Thoracic aorta (tissue), 2 donors: ENCODE measurements around the gene ZNF616. TPM values are rescaled to one million over a fixed set of nuclear protein-coding genes. Genes with fewer than 3 reads are reported as not detected.
A peak's percentile ranks its signal among the peaks of the same experiment; 100 is the strongest.
"Not testable (repeated sequence)": the region's sequence is repeated elsewhere in the genome, so short reads cannot be mapped to it uniquely, and the experiment has no call there.

Experiments used
- ATAC-seq: fragments of 150-250 bp; one replicate; pipeline ENCODE4 v1.8.0; 2017; ENCODE audit warnings: low read depth; ENCODE audit not compliant: insufficient number of reproducible peaks, low FRiP score
- DNase-seq: peaks from one replicate; pipeline ENCODE4 v3.0.0-alpha.2; 2020; ENCODE audit warnings: low spot score
- H3K27ac ChIP-seq, 2 donors: fragments of 200-600 bp; sonication (generic); 1 replicate in 1 of 2; 2 replicates in 1 of 2; pipeline ENCODE4 v1.5.1; 2016; ENCODE audit warnings: mild to moderate bottlenecking in 2 of 2, moderate library complexity in 2 of 2
- H3K27me3 ChIP-seq: fragments of 200-600 bp; sonication (generic); replicated peaks from 2 replicates; pipeline ENCODE4 v1.6.0; 2016; ENCODE audit warnings: mild to moderate bottlenecking; ENCODE audit not compliant: insufficient read depth
- H3K36me3 ChIP-seq: fragments of 200-600 bp; sonication (generic); one replicate; pipeline ENCODE4 v1.5.1; 2016
- H3K4me1 ChIP-seq, 2 donors: fragments of 200-600 bp; sonication (generic); 1 replicate in 1 of 2; 2 replicates in 1 of 2; pipeline versions ENCODE4 v1.5.1 to v1.6.0; 2016; ENCODE audit warnings: low read depth in 2 of 2, mild to moderate bottlenecking in 1 of 2; ENCODE audit not compliant: control insufficient read depth in 1 of 2
- H3K4me3 ChIP-seq: fragments of 200-600 bp; sonication (generic); 2 replicates; pipeline ENCODE4 v1.5.1; 2016; ENCODE audit warnings: mild to moderate bottlenecking
- H3K9me3 ChIP-seq: fragments of 200-600 bp; sonication (generic); 2 replicates; pipeline ENCODE4 v1.5.1; 2016
- total RNA-seq, 2 donors: library from RNA; depleted of rRNA; stranded (reverse); fragments of >200 nt; gene quantifications; one replicate each; pipeline versions ENCODE4 v1.1.0 to v1.2.3, GENCODE V29; 2016
- TF ChIP-seq, protein P1 (sequence below): fragments of 200-600 bp; sonication (generic); IDR thresholded peaks from one replicate; pipeline ENCODE4 v1.5.1; 2019; ENCODE audit warnings: antibody characterized with exemption

Gene ZNF616
- total RNA-seq, 2 donors from 2014 or later, result 2.8 to 6.2 TPM

DNA sequence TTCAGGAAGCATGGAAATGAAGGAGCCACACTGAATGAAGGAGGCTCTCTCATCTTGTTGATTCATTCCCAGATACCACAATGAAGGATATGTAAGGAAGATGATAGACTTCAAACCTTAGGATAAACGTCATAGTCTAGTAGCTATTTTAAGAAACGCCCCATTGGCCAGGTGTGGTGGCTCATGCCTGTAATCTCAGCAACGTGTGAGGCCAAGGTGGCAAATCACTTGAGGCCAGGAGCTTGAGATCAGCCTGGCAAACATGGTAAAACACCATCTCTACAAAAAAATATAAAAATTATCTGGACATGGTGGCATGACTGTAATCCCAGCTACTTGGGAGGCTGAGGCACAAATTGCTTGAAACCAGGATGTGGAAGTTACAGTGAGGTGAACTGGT, 27.1 kb downstream of the ZNF616 start:
- Histone ChIP-seq H3K27ac (no peak overlapping the region), H3K9me3 (peaks cover 99% of the 10 kb centered on the region), H3K4me3 (no peak overlapping the region), H3K27me3 (no peaks in the 10 kb centered on the region), H3K4me1 (no peaks in the 10 kb centered on the region), H3K36me3 (peaks cover 28% of the 10 kb centered on the region)
- ATAC-seq, result no peak
- TF ChIP-seq, protein P1, sequence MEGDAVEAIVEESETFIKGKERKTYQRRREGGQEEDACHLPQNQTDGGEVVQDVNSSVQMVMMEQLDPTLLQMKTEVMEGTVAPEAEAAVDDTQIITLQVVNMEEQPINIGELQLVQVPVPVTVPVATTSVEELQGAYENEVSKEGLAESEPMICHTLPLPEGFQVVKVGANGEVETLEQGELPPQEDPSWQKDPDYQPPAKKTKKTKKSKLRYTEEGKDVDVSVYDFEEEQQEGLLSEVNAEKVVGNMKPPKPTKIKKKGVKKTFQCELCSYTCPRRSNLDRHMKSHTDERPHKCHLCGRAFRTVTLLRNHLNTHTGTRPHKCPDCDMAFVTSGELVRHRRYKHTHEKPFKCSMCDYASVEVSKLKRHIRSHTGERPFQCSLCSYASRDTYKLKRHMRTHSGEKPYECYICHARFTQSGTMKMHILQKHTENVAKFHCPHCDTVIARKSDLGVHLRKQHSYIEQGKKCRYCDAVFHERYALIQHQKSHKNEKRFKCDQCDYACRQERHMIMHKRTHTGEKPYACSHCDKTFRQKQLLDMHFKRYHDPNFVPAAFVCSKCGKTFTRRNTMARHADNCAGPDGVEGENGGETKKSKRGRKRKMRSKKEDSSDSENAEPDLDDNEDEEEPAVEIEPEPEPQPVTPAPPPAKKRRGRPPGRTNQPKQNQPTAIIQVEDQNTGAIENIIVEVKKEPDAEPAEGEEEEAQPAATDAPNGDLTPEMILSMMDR, result no peak
- DNase-seq, result no peak

DNA sequence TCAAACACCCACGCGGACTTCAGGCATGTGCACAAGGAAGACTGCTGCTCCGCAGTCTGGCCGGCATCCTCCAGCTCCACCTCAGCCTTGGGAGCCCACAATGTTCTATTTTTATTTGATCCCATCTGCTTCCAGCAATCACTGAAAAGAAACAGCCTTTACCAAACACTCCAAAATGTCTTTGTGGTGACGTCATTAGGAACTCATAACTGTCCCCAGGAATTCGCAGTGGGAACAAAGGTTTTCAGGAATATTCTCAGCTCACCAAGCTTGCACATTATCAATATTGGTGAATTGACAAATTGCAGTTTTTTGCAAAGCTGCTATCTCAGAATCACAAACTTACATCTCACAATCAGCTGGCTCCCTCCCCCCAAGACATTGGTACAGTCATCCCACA, 29.0 kb downstream of the ZNF616 start:
- Histone ChIP-seq H3K27ac (no peak overlapping the region), H3K4me1 (no peaks in the 10 kb centered on the region), H3K9me3 (peaks cover 97% of the 10 kb centered on the region), H3K27me3 (no peaks in the 10 kb centered on the region), H3K4me3 (no peak overlapping the region), H3K36me3 (peaks cover 11% of the 10 kb centered on the region)
- TF ChIP-seq, protein P1, result no peak
- ATAC-seq (no peak), DNase-seq (no peak)

DNA sequence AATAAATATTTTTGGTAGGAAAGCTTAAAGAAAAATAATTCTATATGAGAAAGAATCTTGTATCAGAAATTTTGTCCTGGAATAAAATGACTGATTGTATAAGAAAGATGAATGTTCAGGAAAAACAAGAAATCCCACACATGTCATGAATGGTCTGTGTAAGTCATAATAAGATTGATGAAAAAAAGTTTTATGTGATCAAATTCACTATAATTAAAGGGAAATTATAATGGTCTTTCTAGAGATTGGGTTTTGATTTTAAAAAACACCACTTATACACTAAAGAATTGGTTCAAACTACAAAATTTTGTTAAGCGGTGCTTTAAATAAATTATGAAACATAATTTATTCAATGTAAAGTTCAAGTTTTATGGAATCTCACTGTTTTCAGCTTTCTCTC, 37.0 kb downstream of the ZNF616 start:
- H3K4me3 ChIP-seq, result no peak overlapping the region
- peaks cover 35% of the 10 kb centered on the region for H3K9me3 ChIP-seq
- TF ChIP-seq, protein P1, result no peak

DNA sequence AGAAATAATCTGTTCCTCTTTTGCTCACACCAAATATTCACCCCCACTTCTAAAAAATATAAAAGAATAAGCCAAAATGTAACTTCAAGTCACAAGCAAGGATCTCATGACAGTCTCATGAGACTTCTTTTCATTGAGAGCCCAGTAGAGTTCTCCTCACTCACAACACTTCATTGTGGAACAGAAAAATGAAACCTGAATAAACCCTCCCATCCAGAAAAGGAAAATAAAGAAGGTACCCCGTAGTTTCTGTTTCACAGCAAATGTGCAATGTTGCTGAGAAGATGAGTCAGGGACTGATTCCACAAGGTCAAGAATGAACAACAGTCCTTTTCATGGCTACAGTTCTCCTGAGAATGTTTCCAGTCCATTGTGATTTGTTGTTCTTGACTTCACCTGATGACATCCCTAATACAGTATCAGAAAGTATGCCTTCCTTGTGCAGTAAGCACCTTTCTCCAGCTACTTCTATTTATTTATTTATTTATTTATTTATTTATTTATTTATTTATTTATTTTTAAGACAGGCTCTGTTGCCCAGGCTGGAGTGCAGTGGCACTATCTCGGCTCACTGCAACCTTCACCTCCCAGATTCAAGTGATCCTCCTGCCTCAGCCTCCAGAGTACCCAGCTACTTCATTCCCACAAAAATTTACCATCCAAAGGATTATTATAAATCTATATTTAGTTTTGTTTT, 37.7 kb downstream of the ZNF616 start:
- Histone ChIP-seq H3K36me3 (no peaks in the 10 kb centered on the region), H3K9me3 (peaks cover 33% of the 10 kb centered on the region), H3K27ac (no peak overlapping the region), H3K27me3 (no peaks in the 10 kb centered on the region), H3K4me3 (no peak overlapping the region), H3K4me1 (no peaks in the 10 kb centered on the region)
- TF ChIP-seq, protein P1, result no peak
- DNase-seq (no peak), ATAC-seq (no peak)

More for the DNA sequence above, 37.0 kb downstream of the ZNF616 start:
- DNase-seq (no peak), ATAC-seq (no peak)
- H3K36me3 ChIP-seq, result no peaks in the 10 kb centered on the region
- no peaks in the 10 kb centered on the region for H3K4me1 ChIP-seq
- H3K27me3 ChIP-seq, result no peaks in the 10 kb centered on the region
- H3K27ac ChIP-seq, result no peak overlapping the region

- TF ChIP-seq, protein P1, result no peak
- H3K4me1 ChIP-seq, result peaks cover 0 to 4% of the 10 kb centered on the region in 2 donors
- ATAC-seq (no peak), DNase-seq (no peak)
- H3K27me3 ChIP-seq, result no peaks in the 10 kb centered on the region
- peaks cover 26% of the 10 kb centered on the region for H3K9me3 ChIP-seq
- H3K27ac ChIP-seq, result no peak overlapping the region
- H3K4me3 ChIP-seq, result no peak overlapping the region
- no peaks in the 10 kb centered on the region for H3K36me3 ChIP-seq
Observed at GRCh38 chr19:52099497-52100138, 40.1 kb downstream of the ZNF616 start.

GRCh38 chr19:52096416-52096815, 43.3 kb downstream of the ZNF616 start:
- H3K27ac ChIP-seq, result peak overlapping the region; percentile 66 to 71
- not testable (repeated sequence) for H3K27me3 ChIP-seq, ATAC-seq, DNase-seq, H3K36me3 ChIP-seq
- peaks cover 21% of the 10 kb centered on the region for H3K9me3 ChIP-seq
- peak overlapping the region; percentile 83 for H3K4me3 ChIP-seq
- H3K4me1 ChIP-seq, result peaks cover 14 to 27% of the 10 kb centered on the region in 2 donors
